Measurements from ENCODE around the gene CLDN20.
"Not testable (repeated sequence)": the region's sequence is repeated elsewhere in the genome, so short reads cannot be mapped to it uniquely, and the experiment has no call there.

The CLDN20 gene

DNA sequence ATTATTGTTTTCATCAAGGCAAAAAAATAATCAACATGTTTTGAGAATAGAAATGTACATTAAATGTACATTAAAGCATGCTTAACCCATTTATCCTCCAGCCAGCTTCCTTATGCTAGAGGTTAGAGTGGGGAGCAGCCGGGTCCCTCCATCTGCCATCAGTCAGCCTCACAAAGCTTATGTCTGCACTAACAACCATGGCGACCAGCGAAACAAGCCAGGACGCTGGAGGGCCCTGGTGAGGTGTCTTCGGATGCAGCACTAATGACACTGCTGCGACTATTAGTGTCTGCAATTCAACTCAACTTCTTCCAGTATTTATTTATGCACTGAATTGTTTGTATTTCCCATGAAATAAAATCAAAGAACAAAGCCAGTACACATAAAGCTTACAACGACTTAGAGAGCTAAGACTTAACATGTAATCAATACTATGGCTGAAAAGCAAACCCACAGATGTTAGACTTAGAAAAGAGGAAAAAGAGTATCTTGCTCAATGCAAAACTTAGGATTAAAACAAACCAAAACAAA, 6.8 kb downstream of the CLDN20 start:
- no peak for DNase-seq

- no peak for DNase-seq
Measured at GRCh38 chr6:155271145-155271544, 7.3 kb downstream of the CLDN20 start.

- no peak for DNase-seq
Measured at GRCh38 chr6:155272353-155273232, 8.8 kb downstream of the CLDN20 start.

- DNase-seq = no peak
Measured at GRCh38 chr6:155273431-155273830, 9.6 kb downstream of the CLDN20 start.

DNA sequence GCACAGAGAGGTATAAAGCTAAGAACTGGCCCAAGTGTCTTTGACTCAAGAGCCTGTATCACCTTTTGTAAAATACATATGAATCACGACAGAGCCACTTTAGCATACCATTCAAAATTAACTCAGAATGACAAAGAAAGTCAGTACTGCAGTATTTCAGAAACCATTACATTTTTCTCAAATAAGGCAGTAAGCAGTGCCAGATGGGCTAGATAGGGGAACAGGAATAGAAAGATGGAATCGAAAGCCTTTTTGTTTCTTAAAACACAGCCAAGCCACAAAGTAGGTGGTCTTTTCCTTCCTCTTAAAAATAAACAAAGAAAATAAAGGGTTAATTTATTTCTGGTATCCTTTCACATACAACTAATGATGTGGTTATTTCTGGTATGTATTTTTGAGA, 10.3 kb downstream of the CLDN20 start:
- no peak for DNase-seq

GRCh38 chr6:155274533-155274932, 10.7 kb downstream of the CLDN20 start:
- no peak for DNase-seq

DNA sequence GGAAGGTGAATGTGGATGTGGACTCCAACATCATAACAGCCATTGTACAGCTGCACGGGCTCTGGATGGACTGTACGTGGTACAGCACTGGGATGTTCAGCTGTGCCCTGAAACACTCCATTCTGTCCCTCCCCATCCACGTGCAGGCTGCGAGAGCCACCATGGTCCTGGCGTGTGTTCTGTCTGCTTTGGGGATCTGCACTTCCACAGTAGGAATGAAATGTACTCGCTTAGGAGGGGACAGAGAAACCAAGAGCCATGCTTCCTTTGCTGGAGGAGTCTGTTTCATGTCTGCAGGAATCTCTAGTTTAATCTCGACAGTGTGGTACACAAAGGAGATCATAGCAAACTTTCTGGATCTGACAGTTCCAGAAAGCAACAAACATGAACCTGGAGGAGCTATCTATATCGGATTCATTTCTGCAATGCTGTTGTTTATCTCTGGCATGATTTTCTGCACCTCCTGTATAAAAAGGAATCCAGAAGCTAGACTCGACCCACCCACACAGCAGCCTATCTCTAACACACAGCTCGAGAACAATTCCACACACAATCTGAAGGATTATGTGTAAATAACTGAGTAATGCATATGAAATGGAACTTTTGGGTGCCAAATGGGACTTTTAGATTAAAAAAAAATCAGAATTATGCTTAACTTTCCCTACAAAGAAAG, 12.1 kb downstream of the CLDN20 start:
- no peak for DNase-seq

- no peak for DNase-seq
Measured at GRCh38 chr6:155276638-155277037, 12.8 kb downstream of the CLDN20 start.

GRCh38 chr6:155278319-155279049, 14.7 kb downstream of the CLDN20 start:
- no peak for DNase-seq

- no peak for DNase-seq
Measured at GRCh38 chr6:155284775-155285174, 21.0 kb downstream of the CLDN20 start.

- no peak for DNase-seq
Measured at GRCh38 chr6:155287762-155288161, 23.9 kb downstream of the CLDN20 start.

GRCh38 chr6:155290491-155290890, 26.7 kb downstream of the CLDN20 start:
- DNase-seq = no peak

DNA sequence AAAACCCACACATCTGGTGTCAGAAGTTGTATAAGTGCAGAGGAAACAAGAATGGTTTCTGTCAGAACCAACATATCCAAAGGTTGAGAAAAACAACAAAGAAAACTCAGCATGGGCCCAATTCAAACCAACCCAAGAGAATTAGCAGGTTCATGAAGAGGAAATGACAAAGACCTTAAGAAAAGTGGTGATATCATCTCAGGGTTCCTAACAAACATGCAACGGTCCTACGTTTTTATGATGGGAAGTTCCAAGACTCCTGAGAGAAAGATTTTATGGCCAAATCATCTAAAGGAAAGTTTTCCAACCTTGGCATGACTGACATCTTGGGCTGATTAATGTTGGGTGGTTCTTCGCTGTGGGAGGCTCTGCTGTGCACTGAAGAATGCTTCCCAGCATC, 27.5 kb downstream of the CLDN20 start:
- no peak for DNase-seq

DNA sequence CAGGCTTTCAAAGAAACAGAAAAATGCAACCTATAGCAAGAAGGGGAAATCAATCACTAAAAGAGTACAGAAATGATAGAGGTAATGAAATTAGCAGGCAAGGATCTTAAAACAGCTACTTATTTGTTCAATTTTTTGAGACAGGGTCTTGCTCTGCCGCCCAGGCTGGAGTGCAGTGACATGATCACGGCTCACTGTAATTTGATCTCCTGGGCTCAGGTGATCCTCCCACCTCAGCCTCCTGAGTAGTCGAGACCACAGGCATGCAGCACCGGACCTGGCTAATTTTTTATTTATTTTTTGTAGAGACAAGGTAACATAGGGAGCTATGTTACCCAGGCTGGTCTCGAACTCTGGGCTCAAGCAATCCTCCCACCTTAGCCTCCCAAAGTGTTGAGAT, 28.9 kb downstream of the CLDN20 start:
- DNase-seq = no peak

DNA sequence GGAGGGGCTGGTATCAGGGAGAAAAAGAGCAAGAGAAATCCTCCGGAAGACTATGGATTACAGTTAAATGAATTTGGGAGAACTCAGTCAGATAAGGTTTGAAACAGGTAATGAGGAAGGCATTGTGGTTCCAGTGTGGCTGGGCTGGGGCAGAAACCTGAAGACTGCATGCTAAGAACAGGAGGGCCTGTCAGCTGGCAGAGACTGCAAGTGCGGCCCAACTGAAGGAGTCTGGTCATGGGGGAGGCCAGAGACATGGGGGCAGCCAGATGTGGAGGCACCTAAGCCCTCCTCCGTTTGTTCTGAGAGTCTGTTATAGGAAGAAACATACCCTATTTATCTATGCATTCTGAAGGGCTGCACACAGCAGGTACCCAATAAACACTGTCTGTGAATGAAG, 33.9 kb downstream of the CLDN20 start:
- DNase-seq = no peak

DNA sequence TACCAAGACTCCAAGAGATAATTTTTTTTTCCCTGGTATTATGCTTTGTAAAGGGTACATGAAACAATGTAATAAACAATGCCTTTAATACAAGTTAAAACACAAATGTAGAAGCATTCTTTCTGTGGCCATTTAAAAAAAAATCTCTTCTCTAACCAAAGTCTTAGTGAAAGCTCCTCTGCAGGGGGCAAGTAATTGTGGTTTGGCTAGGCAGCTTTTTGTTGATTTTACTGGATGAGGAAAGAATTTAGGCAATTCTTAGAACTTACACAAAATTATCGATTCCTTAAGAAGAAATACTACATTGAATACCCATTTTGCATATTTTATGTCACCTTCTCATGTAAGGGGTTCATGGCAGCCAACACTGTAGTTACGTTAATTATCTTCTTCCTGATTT, 38.1 kb downstream of the CLDN20 start:
- no peak for DNase-seq

DNA sequence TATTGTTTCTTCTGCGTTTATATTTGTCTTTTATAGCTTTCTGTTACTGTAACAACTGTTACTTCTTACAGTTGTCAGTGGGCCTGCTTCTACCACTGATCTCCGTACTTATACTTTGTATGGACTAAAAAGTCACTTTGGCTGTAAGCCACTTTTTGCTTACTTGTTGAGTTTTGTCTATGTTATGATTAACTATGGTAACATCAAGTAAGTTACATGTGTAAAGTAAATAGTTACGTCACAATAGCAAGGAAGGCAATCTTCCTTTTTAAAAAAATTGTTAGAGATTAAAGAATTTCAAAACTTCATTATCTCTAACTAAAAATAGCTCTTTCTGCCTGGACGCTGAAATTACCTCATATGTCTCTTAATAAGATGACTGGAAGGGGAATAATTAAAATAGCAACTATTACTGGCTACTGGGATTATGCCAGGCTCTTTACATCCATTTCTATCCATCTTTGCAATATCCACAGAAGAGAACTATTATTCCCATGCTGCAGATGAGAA, 39.6 kb downstream of the CLDN20 start:
- DNase-seq = no peak

- no peak for DNase-seq
Measured at GRCh38 chr6:155306958-155307357, 43.1 kb downstream of the CLDN20 start.

DNA sequence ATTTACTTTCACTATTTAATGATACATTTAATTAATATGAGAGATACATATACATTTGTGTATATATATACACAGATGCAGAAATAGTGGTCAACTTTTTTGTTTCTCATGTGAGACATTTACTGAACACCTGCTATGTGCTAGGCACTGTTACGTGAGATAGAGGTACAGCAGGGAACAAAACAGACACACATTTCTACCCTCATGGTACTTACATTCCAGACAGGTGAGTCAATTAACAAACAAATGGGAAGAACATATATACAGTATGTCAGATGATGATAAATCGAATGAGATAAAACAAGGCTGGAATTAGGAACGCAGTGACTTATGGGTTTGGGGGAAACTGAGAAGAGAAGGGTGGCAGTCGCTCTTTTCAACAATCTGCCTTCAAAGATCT, 45.3 kb downstream of the CLDN20 start:
- DNase-seq = no peak

- no peak for DNase-seq
Measured at GRCh38 chr6:155310596-155310995, 46.8 kb downstream of the CLDN20 start.

DNA sequence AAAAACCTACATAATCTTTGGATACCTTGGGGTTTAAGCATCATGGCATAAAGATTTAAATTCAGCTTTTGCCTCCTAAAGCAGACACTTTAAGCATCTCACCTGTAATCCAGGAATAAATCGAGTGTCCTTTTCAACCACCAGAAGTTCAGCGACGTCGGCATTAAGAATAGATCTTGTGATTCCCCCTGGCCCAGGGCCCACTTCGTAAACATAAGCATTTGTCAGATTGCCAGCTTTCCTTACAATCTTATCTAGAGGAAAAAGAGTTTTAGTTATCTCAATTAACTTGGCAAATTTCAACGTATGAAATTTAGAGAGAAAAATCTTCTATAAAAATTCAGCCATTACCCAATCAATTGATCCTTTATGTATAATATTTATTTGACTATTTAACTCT, 47.3 kb downstream of the CLDN20 start:
- DNase-seq = no peak

DNA sequence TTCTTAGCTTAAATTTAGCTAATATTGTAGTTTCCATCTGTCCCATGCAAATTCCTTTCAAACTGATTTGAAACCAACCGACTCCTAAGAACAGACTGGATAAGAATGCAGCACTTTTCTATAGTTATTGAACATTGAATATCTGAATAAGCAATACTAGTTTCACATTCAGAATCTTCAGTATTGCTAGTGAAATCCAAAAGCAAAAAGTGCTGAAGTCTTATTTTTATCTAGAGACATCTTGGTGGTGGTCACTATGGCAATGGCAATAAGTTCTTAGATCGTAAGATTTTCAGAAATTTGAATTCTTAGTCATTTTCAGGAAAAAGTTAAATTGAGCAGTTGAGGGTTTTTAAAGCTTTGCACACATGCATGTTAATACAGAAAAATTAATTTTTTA, 47.8 kb downstream of the CLDN20 start:
- DNase-seq = no peak

- DNase-seq = not testable (repeated sequence)
Measured at GRCh38 chr6:155312950-155313349, 49.1 kb downstream of the CLDN20 start.
